Fibroblast of pulmonary artery (primary cell): ENCODE measurements around the gene NTNG1.

Experiments used
- DNase-seq: peaks from one replicate; pipeline ENCODE4 v3.0.0-alpha.2; 2010; ENCODE audit warnings: low read depth
- H3K4me3 ChIP-seq: replicated peaks from 2 replicates; pipeline ENCODE4 v1.5.1; 2011; ENCODE audit warnings: low read depth, mild to moderate bottlenecking, control low read depth, low read length, moderate library complexity
- CTCF ChIP-seq: IDR thresholded peaks from 2 replicates; pipeline ENCODE4 v1.5.1; 2011; ENCODE audit warnings: mild to moderate bottlenecking, control low read depth, low read length, inconsistent platforms; ENCODE audit errors: missing control alignments

Gene NTNG1

GRCh38 chr1:107501081-107501605 is 360.3 kb downstream of the NTNG1 start:
- no peak for DNase-seq
- no peak for TF ChIP-seq CTCF
- no peak overlapping the region for H3K4me3 ChIP-seq

GRCh38 chr1:107510347-107510746 is 369.5 kb downstream of the NTNG1 start:
- no peak for DNase-seq
- H3K4me3 ChIP-seq: no peak overlapping the region
- TF ChIP-seq CTCF: no peak

GRCh38 chr1:107512836-107513235 is 372.0 kb downstream of the NTNG1 start:
- no peak overlapping the region for H3K4me3 ChIP-seq
- DNase-seq: no peak
- no peak for TF ChIP-seq CTCF

- TF ChIP-seq CTCF: no peak
- no peak overlapping the region for H3K4me3 ChIP-seq
- no peak for DNase-seq
Observed at GRCh38 chr1:107514841-107515240, 374.0 kb downstream of the NTNG1 start.

GRCh38 chr1:107515702-107516101 is 374.9 kb downstream of the NTNG1 start:
- no peak for TF ChIP-seq CTCF
- DNase-seq: no peak
- H3K4me3 ChIP-seq: no peak overlapping the region

DNA sequence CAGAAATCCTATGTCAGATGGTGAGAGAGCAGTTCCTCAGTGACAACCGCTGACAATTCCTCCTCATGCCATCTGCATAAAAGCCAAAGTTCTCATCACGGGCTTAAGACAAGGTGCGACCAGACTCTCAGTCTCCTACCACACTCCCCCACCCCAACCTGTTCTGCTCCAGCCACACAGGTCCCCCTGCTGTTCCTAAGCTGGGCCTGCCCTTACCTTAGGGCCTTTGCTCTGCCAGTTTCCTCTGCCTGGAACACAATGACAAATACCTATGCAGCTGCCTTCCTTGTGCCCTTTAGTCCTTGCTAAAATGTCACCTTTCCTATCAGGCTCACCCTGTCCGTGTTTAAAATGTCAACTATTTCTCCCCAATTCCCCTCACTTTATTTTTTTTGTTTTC is 382.2 kb downstream of the NTNG1 start:
- DNase-seq: no peak
- TF ChIP-seq CTCF: no peak

DNA sequence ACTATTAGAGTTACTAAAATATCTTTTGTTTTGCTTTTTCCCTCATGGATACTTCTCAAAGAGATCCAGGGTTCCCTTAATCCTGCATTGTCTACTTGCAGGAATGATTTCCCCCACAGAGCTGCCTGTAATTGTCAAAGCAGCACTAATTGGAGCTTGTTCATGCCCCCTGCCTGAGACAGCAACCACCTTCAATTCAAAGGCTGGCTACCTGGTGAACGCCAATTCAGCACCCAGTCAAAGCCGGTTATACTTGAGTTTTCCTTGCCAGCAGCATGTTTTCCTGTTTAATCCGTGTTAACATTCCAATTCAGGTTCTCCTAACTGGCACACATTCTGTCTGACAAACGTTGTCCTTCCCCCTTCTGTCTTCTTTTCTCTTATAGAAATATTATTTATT is 382.9 kb downstream of the NTNG1 start:
- TF ChIP-seq CTCF: no peak
- no peak for DNase-seq
- H3K4me3 ChIP-seq: no peak overlapping the region

More for the DNA sequence above, 382.2 kb downstream of the NTNG1 start:
- H3K4me3 ChIP-seq: no peak overlapping the region
